Subcutaneous adipose tissue (tissue), 4 donors: ENCODE measurements around the gene CDC42EP5. TPM values are rescaled to one million over a fixed set of nuclear protein-coding genes. Genes with fewer than 3 reads are reported as not detected.

Experiments
- CTCF ChIP-seq: fragments of 450-650 bp; IDR thresholded peaks from one replicate; pipeline ENCODE4 v1.5.1; 2016; ENCODE audit warnings: low read depth, mild to moderate bottlenecking, control low read depth, antibody characterized with exemption, moderate library complexity
- total RNA-seq, 4 donors: library from RNA; depleted of rRNA; stranded (reverse); fragments of >200 nt; gene quantifications; one replicate each; pipeline ENCODE4 v1.1.0, GENCODE V29; 2016

Gene CDC42EP5
- total RNA-seq, 4 donors from 2014 or later = 0.98 to 11.6 (median 9.8) TPM

GRCh38 chr19:54455786-54456422, 17.2 kb downstream of the CDC42EP5 start:
- no peak for TF ChIP-seq CTCF

- TF ChIP-seq CTCF = no peak
Observed at GRCh38 chr19:54454781-54455675, 18.1 kb downstream of the CDC42EP5 start.

- no peak for TF ChIP-seq CTCF
Observed at GRCh38 chr19:54453921-54454780, 18.9 kb downstream of the CDC42EP5 start.

GRCh38 chr19:54452626-54453025, 20.5 kb downstream of the CDC42EP5 start:
- no peak for TF ChIP-seq CTCF

- TF ChIP-seq CTCF = no peak
Observed at GRCh38 chr19:54451997-54452396, 21.1 kb downstream of the CDC42EP5 start.

GRCh38 chr19:54451331-54451871, 21.7 kb downstream of the CDC42EP5 start:
- TF ChIP-seq CTCF = no peak
